ENCODE results near the gene VPS18.

- TF ChIP-seq, protein P1, sequence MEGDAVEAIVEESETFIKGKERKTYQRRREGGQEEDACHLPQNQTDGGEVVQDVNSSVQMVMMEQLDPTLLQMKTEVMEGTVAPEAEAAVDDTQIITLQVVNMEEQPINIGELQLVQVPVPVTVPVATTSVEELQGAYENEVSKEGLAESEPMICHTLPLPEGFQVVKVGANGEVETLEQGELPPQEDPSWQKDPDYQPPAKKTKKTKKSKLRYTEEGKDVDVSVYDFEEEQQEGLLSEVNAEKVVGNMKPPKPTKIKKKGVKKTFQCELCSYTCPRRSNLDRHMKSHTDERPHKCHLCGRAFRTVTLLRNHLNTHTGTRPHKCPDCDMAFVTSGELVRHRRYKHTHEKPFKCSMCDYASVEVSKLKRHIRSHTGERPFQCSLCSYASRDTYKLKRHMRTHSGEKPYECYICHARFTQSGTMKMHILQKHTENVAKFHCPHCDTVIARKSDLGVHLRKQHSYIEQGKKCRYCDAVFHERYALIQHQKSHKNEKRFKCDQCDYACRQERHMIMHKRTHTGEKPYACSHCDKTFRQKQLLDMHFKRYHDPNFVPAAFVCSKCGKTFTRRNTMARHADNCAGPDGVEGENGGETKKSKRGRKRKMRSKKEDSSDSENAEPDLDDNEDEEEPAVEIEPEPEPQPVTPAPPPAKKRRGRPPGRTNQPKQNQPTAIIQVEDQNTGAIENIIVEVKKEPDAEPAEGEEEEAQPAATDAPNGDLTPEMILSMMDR (IDR thresholded peaks at IDR 0.05): no peak
- TF ChIP-seq ZFX (IDR thresholded peaks at IDR 0.05; ENCODE audit: borderline replicate concordance): no peak
Observed at GRCh38 chr15:40854161-40854560, 40.1 kb upstream of the VPS18 start.

Measured in 22Rv1 (cell line).